Kidney (tissue), 14 donors: ENCODE results near the gene UBE2Z. TPM values are rescaled to one million over a fixed set of nuclear protein-coding genes. Genes with fewer than 3 reads are reported as not detected.
"Not testable (repeated sequence)": the region's sequence is repeated elsewhere in the genome, so short reads cannot be mapped to it uniquely, and the experiment has no call there.

Source experiments
- DNase-seq, 5 donors: peaks; one replicate each; pipeline ENCODE4 v3.0.0-alpha.2; 2013 to 2020
- FAIRE-seq: peaks from 2 replicates; lab custom pipeline; 2012; peaks lifted over from hg19 to GRCh38; lab: Jason Lieb, UNC
- H3K27ac ChIP-seq, 2 donors: one replicate each; pipeline ENCODE4 v1.7.0; 2013; ENCODE audit warnings: low read depth in 2 of 2, low read length in 2 of 2, inconsistent platforms in 1 of 2
- H3K27me3 ChIP-seq: one replicate; pipeline ENCODE4 v1.7.1; 2013; ENCODE audit warnings: low read length, inconsistent platforms; ENCODE audit not compliant: control insufficient read depth, insufficient read depth
- H3K36me3 ChIP-seq, 3 donors: one replicate each; pipeline versions ENCODE4 v1.7.0 to v1.7.1; 2013; ENCODE audit warnings: low read length in 3 of 3, control low read depth in 1 of 3, inconsistent platforms in 1 of 3; ENCODE audit not compliant: insufficient read depth in 3 of 3, control insufficient read depth in 2 of 3
- H3K4me1 ChIP-seq, 3 donors: one replicate each; pipeline versions ENCODE4 v1.7.0 to v1.7.1; 2013; ENCODE audit warnings: low read length in 3 of 3, inconsistent platforms in 1 of 3, low read depth in 1 of 3; ENCODE audit not compliant: control insufficient read depth in 2 of 3, insufficient read depth in 2 of 3
- H3K4me3 ChIP-seq, 3 donors: one replicate each; pipeline versions ENCODE4 v1.7.0 to v1.8.1; 2013; ENCODE audit warnings: low read length in 3 of 3, control low read depth in 1 of 3, inconsistent platforms in 1 of 3
- H3K9ac ChIP-seq, 3 donors: one replicate each; pipeline versions ENCODE4 v1.7.0 to v1.7.1; 2013; ENCODE audit warnings: low read length in 3 of 3, control low read depth in 1 of 3, inconsistent platforms in 1 of 3
- H3K9me3 ChIP-seq, 3 donors: one replicate each; pipeline versions ENCODE4 v1.7.0 to v1.7.1; 2013; ENCODE audit warnings: low read length in 3 of 3, control low read depth in 1 of 3, inconsistent platforms in 1 of 3; ENCODE audit not compliant: control insufficient read depth in 2 of 3, insufficient read depth in 1 of 3
- intact Hi-C: fragments of 100-400 bp; cut with DNase I; formaldehyde crosslinking; loops from one replicate; pipeline ENCODE4 v1.11.1; 2022
- polyA plus RNA-seq: library from polyadenylated mRNA; stranded (reverse); fragments of 350-450 nt; fragmentation: Illumina TruSeq; extraction: RNeasy Lipid Tissue Mini Kit (QIAGEN cat#74804); gene quantifications from one replicate; pipeline ENCODE4 v1.2.3, GENCODE V29; 2014; ENCODE audit warnings: low read depth, low replicate concordance; ENCODE audit not compliant: insufficient read depth
- total RNA-seq: library from RNA; stranded (reverse); fragmentation: NEBNext Ultra II Directional; extraction: Animal tissue kit (Norgen Biotek cat#: 25700); gene quantifications from one replicate; pipeline ENCODE4 v1.2.1, GENCODE V29; 2021
- TF ChIP-seq, protein P1 (sequence below): IDR thresholded peaks from 3 replicates; pipeline ENCODE4 v1.5.1; 2012; ENCODE audit warnings: mild to moderate bottlenecking, moderate library complexity, borderline replicate concordance; ENCODE audit not compliant: insufficient read depth; ENCODE audit errors: extremely low read depth
- donor health status: control.
- donor health status: control.
- donor health status: control.
- donor health status: control.
- donor health status: control.
- donor health status: DM: yes; HTN: yes; CAD: no.
- donor health status: Normal renal cell carcinoma (clear cell type).

Gene UBE2Z
- total and polyA plus RNA-seq, 2 donors from 2014 or later: 47.5 to 86.7 TPM

DNA sequence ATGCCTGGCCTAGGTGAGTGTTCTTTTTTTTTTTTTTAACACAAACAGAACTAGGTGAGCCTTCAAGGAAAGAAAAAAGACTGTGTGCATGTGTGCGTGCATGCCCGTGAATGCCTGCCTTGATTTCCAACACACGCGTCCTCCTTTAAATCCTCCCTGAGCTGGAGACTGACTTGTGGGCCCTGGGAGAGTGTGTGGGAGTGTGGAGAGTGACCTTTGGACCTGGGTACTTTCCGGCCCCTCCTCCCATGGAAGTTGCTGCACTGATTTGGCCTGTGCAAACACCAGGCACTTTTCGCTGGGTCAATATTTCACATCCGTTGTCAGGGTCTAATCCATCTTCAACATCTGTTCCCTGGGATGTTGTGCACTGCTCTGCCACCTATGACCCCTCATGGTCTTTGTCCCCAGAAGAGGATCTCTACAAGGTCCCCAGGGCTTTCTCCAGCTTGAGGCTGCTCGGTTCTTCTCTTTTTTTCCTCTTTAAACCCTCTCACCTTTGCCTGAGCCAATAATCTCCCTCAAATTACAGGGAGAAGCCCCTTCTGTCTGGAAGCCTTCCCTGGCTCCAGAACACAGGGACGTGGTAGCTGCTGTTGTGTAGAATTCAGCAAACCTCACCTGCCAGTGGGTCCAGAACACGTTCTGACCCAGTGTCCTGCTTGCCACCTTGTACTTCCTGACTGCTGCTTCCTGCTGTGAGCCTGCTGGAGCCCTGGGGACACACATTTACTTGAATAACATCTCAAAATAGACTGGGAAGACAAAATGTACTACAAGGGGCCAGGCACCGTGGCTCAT lies 36.5 kb upstream of the UBE2Z start:
- TF ChIP-seq, protein P1, sequence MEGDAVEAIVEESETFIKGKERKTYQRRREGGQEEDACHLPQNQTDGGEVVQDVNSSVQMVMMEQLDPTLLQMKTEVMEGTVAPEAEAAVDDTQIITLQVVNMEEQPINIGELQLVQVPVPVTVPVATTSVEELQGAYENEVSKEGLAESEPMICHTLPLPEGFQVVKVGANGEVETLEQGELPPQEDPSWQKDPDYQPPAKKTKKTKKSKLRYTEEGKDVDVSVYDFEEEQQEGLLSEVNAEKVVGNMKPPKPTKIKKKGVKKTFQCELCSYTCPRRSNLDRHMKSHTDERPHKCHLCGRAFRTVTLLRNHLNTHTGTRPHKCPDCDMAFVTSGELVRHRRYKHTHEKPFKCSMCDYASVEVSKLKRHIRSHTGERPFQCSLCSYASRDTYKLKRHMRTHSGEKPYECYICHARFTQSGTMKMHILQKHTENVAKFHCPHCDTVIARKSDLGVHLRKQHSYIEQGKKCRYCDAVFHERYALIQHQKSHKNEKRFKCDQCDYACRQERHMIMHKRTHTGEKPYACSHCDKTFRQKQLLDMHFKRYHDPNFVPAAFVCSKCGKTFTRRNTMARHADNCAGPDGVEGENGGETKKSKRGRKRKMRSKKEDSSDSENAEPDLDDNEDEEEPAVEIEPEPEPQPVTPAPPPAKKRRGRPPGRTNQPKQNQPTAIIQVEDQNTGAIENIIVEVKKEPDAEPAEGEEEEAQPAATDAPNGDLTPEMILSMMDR: no peak
- H3K36me3 ChIP-seq: no peaks in the 10 kb centered on the region
- intact Hi-C loops: no loop called here
- no peaks in the 10 kb centered on the region for H3K9me3 ChIP-seq
- FAIRE-seq (no peak), DNase-seq (peak in 4 of 5 donors; percentile 70 to 82 (median 72))
- H3K27ac ChIP-seq: no peak overlapping the region
- no peak overlapping the region for H3K9ac ChIP-seq
- no peaks in the 10 kb centered on the region for H3K27me3 ChIP-seq
- H3K4me1 ChIP-seq: peaks cover 5 to 16% (median 5%) of the 10 kb centered on the region in 3 donors
- no peak overlapping the region for H3K4me3 ChIP-seq

DNA sequence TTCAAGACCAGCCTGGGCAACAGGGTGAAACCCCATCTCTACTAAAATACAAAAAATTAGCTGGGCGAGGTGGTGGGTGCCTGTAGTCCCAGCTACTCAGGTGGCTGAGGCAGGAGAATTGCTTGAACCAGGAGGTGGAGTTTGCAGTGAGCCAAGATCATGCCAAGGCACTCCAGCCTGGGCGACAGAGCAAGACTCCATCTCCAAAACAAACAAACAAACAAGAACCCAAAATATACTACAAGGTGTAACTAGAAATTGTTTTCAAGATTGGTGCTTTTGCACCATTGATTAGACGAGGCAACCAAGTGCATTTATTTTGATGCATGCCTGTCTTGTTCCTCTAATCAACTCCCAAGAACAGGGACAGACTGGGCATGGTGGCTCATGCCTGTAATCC lies 35.8 kb upstream of the UBE2Z start:
- H3K4me1 ChIP-seq: peaks cover 5 to 16% (median 5%) of the 10 kb centered on the region in 3 donors
- H3K27me3 ChIP-seq, H3K9me3 ChIP-seq, H3K9ac ChIP-seq, intact Hi-C loops, H3K36me3 ChIP-seq, DNase-seq, FAIRE-seq, H3K4me3 ChIP-seq: not testable (repeated sequence)
- peak overlapping the region in 1 of 2 donors; percentile 20 for H3K27ac ChIP-seq

DNA sequence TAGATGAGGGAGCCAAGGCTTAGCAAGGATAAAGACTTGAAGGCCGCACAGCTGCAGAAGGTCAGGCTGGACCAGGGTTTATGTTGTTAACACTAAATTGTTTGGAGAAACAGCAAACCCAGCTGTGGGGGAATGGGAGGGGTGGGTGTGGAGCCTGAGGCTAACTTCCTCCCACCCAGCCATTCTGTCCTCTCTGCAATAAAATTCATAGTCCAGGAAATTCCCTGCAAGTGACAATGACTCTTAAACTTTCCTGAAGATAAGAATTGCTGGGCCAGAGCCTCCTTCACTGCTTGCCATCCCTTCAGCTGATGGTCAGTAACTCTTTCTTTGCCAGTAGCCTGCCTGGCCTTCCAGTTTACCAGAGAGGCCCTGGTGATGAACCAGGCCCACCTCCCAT lies 35.0 kb upstream of the UBE2Z start:
- no peaks in the 10 kb centered on the region for H3K9me3 ChIP-seq
- no peaks in the 10 kb centered on the region for H3K27me3 ChIP-seq
- H3K4me1 ChIP-seq: peaks cover 5 to 16% (median 5%) of the 10 kb centered on the region in 3 donors
- FAIRE-seq (no peak), DNase-seq (peak in 3 of 5 donors; percentile 25 to 85 (median 48))
- H3K4me3 ChIP-seq: no peak overlapping the region
- no peaks in the 10 kb centered on the region for H3K36me3 ChIP-seq
- intact Hi-C loops: no loop called here
- TF ChIP-seq, protein P1: no peak
- no peak overlapping the region for H3K9ac ChIP-seq
- peak overlapping the region in 1 of 2 donors; percentile 29 for H3K27ac ChIP-seq

DNA sequence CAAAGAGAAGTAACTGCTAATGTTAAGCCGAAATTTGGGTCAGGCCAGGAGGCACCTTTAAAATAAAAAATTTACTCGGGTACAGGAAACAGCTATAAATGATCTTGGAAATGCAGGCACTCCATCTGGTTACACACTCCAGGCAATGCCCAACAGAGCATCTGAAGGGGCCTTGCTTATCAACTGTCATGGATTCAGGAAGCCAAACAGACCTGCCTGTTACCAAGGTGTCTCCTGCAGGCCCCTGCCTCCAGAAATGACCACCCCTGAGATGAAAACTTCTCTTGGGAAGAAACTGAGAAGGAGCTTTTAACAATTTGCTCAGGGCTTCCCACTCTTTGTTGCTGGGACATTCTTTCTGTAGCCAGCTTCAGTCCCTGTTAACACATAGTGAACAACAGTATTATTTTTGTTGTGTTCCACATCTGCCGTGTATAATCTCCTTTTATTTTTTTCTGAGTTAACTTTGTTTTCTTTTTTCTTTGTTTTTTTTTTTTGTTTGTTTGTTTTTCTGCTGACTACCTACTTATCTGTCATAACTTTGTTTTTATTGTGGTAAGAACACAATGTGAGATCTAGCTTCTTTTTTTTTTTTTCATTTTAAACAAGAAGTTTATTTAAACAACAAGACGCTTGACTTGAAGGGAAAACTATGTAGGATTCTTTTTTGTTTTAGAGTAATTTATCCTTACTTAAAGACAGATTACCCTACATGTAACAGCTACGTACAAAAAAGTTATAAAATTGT lies 34.3 kb upstream of the UBE2Z start:
- FAIRE-seq (peak; percentile 62), DNase-seq (no peak)
- peaks cover 5 to 16% (median 5%) of the 10 kb centered on the region in 3 donors for H3K4me1 ChIP-seq
- H3K27ac ChIP-seq: peak overlapping the region in 1 of 2 donors; percentile 29
- H3K4me3 ChIP-seq: no peak overlapping the region
- H3K9me3 ChIP-seq: no peaks in the 10 kb centered on the region
- intact Hi-C loops: no loop called here
- no peaks in the 10 kb centered on the region for H3K27me3 ChIP-seq
- TF ChIP-seq, protein P1: no peak
- H3K36me3 ChIP-seq: no peaks in the 10 kb centered on the region
- H3K9ac ChIP-seq: no peak overlapping the region
